Erythroblast (primary cell): Measurements from ENCODE around the gene ATP6V1B1.

Experiments
- GATA1 ChIP-seq: IDR thresholded peaks from 2 replicates; pipeline ENCODE4 v1.6.1; 2011; ENCODE audit warnings: low read depth, mild to moderate bottlenecking, control low read depth, low read length, moderate library complexity
- POLR2A ChIP-seq: IDR thresholded peaks from 2 replicates; pipeline ENCODE4 v1.6.1; 2011; ENCODE audit warnings: mild to moderate bottlenecking, low read length

GRCh38 chr2:70889716-70890037 is 46.0 kb upstream of the ATP6V1B1 start:
- TF ChIP-seq POLR2A (no peak), GATA1 (no peak)
